ENCODE measurements around the gene BRK1.

DNA sequence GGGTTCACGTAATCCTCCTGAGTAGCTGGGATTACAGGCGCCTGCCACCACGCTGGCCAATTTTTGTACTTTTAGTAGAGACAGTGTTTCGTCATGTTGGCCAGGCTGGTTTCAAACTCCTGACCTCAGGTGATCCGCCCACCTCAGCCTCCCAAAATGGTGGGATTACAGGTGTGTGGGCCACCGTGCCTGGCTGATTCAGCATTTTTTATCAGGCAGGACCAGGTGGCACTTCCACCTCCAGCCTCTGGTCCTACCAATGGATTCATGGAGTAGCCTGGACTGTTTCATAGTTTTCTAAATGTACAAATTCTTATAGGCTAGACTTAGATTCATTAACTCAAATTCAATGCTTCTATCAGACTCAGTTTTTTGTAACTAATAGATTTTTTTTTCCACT is 35.5 kb downstream of the BRK1 start:
- TF ChIP-seq SMC3 (IDR thresholded peaks at IDR 0.05; ENCODE audit: borderline replicate concordance, low read length) (no peak), ZNF274 (IDR thresholded peaks at IDR 0.05; ENCODE audit: insufficient read depth, insufficient read length) (no peak), POLR2A (IDR thresholded peaks at IDR 0.05; ENCODE audit: low read depth, low read length) (no peak), FOXK2 (IDR thresholded peaks at IDR 0.05) (no peak), CEBPZ (IDR thresholded peaks at IDR 0.05; ENCODE audit: low read depth, low read length) (no peak)
- TF ChIP-seq, protein P1, sequence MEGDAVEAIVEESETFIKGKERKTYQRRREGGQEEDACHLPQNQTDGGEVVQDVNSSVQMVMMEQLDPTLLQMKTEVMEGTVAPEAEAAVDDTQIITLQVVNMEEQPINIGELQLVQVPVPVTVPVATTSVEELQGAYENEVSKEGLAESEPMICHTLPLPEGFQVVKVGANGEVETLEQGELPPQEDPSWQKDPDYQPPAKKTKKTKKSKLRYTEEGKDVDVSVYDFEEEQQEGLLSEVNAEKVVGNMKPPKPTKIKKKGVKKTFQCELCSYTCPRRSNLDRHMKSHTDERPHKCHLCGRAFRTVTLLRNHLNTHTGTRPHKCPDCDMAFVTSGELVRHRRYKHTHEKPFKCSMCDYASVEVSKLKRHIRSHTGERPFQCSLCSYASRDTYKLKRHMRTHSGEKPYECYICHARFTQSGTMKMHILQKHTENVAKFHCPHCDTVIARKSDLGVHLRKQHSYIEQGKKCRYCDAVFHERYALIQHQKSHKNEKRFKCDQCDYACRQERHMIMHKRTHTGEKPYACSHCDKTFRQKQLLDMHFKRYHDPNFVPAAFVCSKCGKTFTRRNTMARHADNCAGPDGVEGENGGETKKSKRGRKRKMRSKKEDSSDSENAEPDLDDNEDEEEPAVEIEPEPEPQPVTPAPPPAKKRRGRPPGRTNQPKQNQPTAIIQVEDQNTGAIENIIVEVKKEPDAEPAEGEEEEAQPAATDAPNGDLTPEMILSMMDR (IDR thresholded peaks at IDR 0.05 in 2 of 3, conservative IDR thresholded peaks at IDR 0.05 in 1 of 3; ENCODE audit: control insufficient read depth in 2 of 3, extremely low read depth in 1 of 3, insufficient read depth in 1 of 3, low read depth in 3 of 3, low read length in 3 of 3): no peak

Data from GM12878 (cell line).